GM18502 (cell line): ENCODE results near the gene STRN.

Experiments used
- ATAC-seq: cut with Tn5 transposase; IDR thresholded peaks from one replicate; pipeline ENCODE4 v1.9.1; 2021; ENCODE audit warnings: mild to moderate bottlenecking; ENCODE audit not compliant: unreplicated experiment, poor library complexity

The STRN gene

DNA sequence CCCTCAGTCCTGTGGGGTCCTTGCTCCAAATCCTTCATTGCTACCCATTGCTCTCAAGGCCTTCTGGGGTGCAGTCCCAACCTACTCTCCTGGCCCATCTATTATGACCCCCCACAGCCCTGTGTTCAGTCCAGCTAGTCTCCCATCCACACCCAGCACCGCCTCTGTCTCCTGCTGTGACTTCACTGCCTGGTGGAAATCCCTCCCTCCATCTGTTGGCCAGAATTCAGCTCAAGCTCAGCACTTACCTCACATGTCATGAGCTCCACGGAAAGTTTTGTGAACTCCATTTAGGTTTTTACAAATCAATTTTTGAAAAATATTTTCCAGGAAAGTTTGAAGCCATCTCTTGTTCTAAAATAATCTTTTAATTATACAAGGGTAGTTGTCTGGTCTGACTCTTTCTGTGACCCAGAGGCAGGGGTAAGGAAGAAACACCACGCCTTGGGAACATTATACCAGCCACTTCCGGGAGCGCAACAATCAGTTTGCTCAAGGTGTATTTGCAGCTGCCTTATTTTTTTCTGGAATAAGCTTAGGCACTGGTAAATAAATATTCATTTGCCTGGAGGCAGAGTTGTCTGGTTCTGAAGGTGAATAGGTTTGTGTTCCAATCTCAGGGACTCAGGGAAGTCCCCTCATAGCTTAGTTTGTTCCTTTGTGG lies 159.0 kb downstream of the STRN start:
- no peak for ATAC-seq

DNA sequence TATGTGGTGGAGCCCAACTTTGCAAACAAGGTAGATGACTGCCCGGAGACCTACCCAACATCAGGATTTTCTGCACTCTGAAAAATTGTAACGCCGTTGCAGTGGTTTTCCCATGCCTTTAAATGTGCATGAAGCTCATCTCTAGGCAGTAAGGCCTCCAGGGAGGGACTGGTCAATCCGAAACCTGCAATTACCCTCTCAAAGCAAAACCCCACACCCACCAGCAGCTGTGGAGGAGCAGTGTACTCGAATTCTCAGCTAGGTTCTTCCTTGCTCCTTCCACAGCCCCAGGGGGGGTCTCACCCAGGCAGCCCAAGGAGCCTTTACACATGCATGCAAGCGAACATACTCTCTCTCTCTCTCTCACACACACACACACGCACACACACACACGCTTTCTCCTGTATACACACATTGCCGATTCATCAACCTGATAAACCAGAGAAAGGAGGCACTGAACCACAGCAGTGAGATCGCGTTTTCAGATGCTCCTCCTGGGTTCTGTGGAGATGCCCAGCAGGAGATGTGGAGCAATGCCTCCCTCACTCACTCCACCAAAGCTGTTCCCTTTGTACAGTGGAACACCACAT lies 160.6 kb downstream of the STRN start:
- no peak for ATAC-seq

- ATAC-seq, result no peak
Observed at GRCh38 chr2:36802952-36803351, 163.4 kb downstream of the STRN start.

GRCh38 chr2:36801088-36801487 lies 165.2 kb downstream of the STRN start:
- ATAC-seq, result no peak

GRCh38 chr2:36800381-36800780 lies 166.0 kb downstream of the STRN start:
- ATAC-seq, result no peak

DNA sequence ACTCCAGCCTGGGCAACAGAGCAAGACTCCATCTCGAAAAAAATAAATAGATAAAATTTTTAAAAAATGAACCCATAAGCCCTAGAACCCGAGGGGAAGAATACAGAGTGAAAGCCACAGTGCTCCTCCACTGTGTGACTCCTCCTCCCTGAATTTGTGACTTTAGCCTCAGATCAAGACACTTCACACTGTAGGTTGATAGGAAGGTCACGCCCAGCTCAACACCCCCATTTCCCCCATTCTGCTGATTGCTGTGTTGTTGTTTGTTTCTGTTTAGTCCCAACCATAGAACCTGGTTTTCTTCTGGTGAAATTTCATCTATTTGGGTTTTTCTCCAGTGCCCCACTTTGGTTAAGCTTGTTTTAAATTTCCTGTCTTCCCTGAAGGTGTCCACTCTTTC lies 167.6 kb downstream of the STRN start:
- ATAC-seq, result no peak

GRCh38 chr2:36797324-36798070 lies 168.8 kb downstream of the STRN start:
- no peak for ATAC-seq
